Subcutaneous abdominal adipose tissue (tissue), 5 donors: ENCODE data around the gene MMP17.

Experiments used
- H3K27ac ChIP-seq: one replicate; pipeline ENCODE4 v1.7.0; 2013; ENCODE audit warnings: low read depth, mild to moderate bottlenecking, inconsistent platforms, low read length, moderate library complexity
- H3K27me3 ChIP-seq, 5 donors: one replicate each; pipeline ENCODE4 v1.7.0; 2013; ENCODE audit warnings: low read length in 5 of 5, inconsistent platforms in 1 of 5; ENCODE audit not compliant: control insufficient read depth in 5 of 5, insufficient read depth in 4 of 5
- H3K36me3 ChIP-seq, 5 donors: one replicate each; pipeline ENCODE4 v1.7.0; 2013; ENCODE audit warnings: low read length in 5 of 5; ENCODE audit not compliant: control insufficient read depth in 5 of 5, insufficient read depth in 5 of 5
- H3K4me1 ChIP-seq, 5 donors: one replicate each; pipeline ENCODE4 v1.7.0; 2013; ENCODE audit warnings: low read length in 5 of 5, mild to moderate bottlenecking in 3 of 5, moderate library complexity in 1 of 5; ENCODE audit not compliant: control insufficient read depth in 5 of 5, insufficient read depth in 5 of 5
- H3K4me3 ChIP-seq, 5 donors: one replicate each; pipeline ENCODE4 v1.7.0; 2013; ENCODE audit warnings: low read length in 5 of 5, low read depth in 1 of 5
- H3K9ac ChIP-seq, 5 donors: one replicate each; pipeline ENCODE4 v1.7.0; 2013; ENCODE audit warnings: low read length in 5 of 5, mild to moderate bottlenecking in 4 of 5, moderate library complexity in 3 of 5
- H3K9me3 ChIP-seq, 5 donors: one replicate each; pipeline ENCODE4 v1.7.0; 2013; ENCODE audit warnings: low read length in 5 of 5; ENCODE audit not compliant: control insufficient read depth in 5 of 5
- donor health status: healthy.
- donor health status: healthy.
- donor health status: healthy.
- donor health status: healthy.
- donor health status: healthy.

Gene MMP17

DNA sequence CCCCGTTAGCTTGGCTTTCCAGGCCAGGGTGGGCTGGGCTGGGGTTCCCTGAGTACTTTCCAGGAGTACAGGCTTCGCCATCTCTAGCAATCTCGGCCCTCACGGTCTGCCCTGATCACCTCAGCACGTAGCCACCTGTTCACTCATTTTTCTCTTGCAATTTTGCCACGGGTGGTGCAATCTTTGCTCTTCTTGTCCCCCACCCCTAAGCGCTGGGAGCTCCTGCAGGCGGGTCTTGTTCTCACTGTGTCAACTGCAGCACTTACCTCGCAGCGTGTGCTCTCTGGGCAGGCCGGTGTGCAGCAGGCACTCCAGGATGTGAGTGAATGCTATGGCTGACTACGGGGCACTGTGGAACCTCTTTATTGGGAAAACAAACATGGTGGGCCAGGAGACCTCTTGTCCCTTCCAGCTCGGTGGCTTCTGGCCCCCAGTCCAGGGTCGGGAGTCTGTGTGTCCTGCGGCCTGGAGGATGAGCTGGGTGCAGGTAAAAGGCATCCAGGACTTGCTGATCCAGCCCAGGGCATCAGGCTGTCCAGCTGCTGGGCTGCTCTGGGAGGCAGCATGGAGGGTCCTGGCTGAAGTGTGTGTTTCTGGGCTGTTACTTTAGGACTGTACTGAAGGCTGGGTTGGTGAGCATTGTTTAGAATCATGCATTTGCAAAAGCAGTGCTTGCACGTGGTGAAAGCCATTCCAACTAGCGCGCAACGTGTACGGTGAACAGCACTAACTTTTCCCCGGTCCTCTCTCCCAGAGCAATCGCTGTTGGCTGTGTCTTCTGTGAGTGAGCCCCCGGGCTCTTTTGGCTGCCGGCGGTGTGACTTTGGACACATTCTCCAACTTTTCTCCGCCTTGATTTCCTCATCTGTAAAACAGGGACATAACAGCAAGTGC lies 64.8 kb downstream of the MMP17 start:
- H3K9me3 ChIP-seq: no peaks in the 10 kb centered on the region
- no peak overlapping the region for H3K4me3 ChIP-seq
- no peaks in the 10 kb centered on the region for H3K27me3 ChIP-seq
- no peak overlapping the region for H3K9ac ChIP-seq
- peaks cover 0 to 31% (median 21%) of the 10 kb centered on the region in 5 donors for H3K4me1 ChIP-seq
- H3K36me3 ChIP-seq: peaks cover 0 to 9% (median 0%) of the 10 kb centered on the region in 5 donors
- H3K27ac ChIP-seq: no peak overlapping the region

DNA sequence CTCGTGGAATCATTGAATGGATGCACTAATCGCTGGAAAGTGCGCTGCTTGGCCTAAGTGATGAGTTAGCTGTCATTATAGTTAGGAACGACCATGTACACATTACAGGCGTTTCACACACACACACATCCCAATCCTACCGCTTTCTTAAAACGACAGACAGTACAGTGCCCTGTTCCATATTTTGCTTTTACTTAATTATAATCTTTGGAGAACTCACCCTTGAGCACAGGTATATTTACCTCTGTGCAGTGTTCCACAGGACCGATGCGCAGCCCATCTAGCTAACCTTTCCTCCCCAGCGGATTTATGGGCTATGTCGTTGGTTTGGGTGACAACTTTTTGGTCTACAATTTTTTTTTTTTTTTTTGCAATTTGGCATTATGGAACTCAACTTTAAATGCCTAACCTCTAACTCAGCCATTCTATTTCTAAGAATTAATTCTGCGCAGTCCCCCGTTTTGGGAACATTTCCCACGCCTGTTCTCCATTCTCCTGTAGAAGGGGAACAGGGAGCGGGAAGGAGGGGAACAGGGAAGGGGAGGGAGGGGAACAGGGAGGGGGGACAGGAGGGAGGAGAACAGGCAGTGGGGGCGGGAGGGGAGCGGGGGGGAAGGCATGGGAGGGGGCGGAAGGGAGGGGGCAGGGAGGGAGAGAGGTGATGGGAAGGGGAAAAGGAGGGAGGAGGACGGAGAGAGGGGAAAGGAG lies 65.6 kb downstream of the MMP17 start:
- H3K27ac ChIP-seq: no peak overlapping the region
- peaks cover 0 to 32% (median 21%) of the 10 kb centered on the region in 5 donors for H3K4me1 ChIP-seq
- no peak overlapping the region for H3K9ac ChIP-seq
- H3K9me3 ChIP-seq: no peaks in the 10 kb centered on the region
- H3K36me3 ChIP-seq: peaks cover 0 to 15% (median 0%) of the 10 kb centered on the region in 5 donors
- no peaks in the 10 kb centered on the region for H3K27me3 ChIP-seq
- H3K4me3 ChIP-seq: peak overlapping the region in 1 of 5 donors; percentile 16

DNA sequence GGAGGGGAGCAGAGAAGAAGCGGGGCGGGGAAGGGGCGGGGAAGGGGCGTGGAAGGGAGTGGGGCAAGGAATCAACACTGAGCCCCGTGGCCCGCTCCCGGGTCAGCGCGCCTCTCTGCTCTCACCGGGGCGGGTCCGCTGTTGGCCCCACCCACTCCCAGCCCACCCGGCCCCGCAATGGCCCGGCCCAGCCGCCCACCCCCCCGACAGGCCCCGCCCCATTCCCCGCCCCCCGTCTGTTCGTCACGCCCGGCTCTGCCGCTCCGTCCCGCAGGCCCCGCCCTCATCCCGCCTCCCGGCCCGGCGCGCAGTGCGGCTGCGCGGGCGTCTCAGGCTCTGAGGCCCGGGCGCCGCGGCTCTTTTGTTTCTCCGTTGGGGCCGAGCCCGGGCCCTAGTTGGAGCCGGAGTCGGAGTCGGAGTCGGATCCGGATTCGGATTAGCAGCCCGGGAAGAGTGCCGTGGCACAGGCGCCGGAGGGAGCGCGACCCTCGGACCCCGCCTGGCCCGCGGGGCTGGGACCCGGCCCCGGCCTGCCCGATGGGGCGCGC lies 66.2 kb downstream of the MMP17 start, which contains the start of gene ULK1:
Gene ULK1 (plus strand): TSS at position 310 of the 548 bp plus-strand sequence. CDS start 380 bp downstream, outside the sequence.
- Histone ChIP-seq H3K9me3 (no peaks in the 10 kb centered on the region), H3K27ac (peak within 1 kb of the TSS; percentile 95), H3K4me1 (peaks cover 0 to 32% (median 21%) of the 10 kb centered on the region in 5 donors)

DNA sequence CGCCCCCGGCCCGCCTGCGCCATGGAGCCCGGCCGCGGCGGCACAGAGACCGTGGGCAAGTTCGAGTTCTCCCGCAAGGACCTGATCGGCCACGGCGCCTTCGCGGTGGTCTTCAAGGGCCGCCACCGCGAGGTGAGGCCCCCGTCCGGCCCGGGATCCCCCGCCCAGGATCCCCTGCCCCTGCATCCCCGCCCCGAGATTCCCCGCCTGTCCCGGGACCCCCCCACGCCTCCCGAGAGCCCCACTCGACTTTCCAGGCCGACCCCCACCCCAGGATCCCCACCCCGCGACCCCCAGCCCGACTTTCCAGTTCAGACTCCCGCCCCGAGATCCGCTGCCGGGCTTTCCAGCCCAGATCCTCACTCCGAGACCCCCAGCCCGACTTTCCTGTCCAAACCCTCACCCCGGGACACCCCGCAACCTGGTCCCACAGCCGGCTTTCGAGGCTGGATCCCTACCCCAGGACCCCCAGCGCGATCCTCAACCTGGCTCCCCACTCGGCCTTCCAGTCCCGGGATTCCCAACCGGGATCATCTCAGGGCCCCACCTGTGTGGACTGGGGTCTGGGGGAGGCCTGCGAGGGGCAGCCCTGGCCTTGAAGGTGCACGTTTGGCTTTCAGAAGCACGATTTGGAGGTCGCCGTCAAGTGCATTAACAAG lies 66.9 kb downstream of the MMP17 start:
- no peaks in the 10 kb centered on the region for H3K27me3 ChIP-seq
- peak overlapping the region; percentile 22 to 73 (median 70) for H3K4me3 ChIP-seq
- H3K9me3 ChIP-seq: no peaks in the 10 kb centered on the region
- H3K9ac ChIP-seq: peak overlapping the region in 4 of 5 donors; percentile 81 to 86 (median 82)
- peaks cover 0 to 15% (median 2%) of the 10 kb centered on the region in 5 donors for H3K36me3 ChIP-seq
- H3K27ac ChIP-seq: peak overlapping the region; percentile 95
- H3K4me1 ChIP-seq: peaks cover 0 to 32% (median 21%) of the 10 kb centered on the region in 5 donors

More for the DNA sequence above, 66.2 kb downstream of the MMP17 start, which contains the start of gene ULK1:
- Histone ChIP-seq H3K27me3 (no peaks in the 10 kb centered on the region), H3K9ac (peak within 1 kb of the TSS in 4 of 5 donors; percentile 81 to 86 (median 82)), H3K4me3 (peak within 1 kb of the TSS; percentile 22 to 73 (median 70)), H3K36me3 (peaks cover 0 to 15% (median under 1%) of the 10 kb centered on the region in 5 donors)

DNA sequence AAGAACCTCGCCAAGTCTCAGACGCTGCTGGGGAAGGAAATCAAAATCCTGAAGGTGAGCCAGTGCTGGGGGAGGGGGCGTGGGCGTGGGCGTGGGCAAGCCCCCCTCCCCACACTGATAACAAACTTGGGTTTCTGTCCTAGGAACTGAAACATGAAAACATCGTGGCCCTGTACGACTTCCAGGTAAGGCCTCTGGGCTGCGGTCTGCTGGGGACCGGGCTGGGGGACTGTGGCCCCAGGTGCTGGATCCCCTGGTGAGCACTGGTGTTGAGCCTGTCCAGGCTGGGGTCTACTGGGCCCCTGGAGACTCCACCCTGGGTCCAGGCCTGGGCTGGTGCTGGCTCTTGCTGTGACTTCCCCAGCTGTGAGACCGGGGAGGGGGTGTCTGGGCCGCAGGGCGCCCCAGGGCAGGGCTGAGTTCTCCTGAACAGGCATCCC lies 67.5 kb downstream of the MMP17 start:
- H3K4me3 ChIP-seq: peak overlapping the region; percentile 22 to 73 (median 70)
- peaks cover 0 to 32% (median 24%) of the 10 kb centered on the region in 5 donors for H3K4me1 ChIP-seq
- peaks cover 0 to 19% (median 2%) of the 10 kb centered on the region in 5 donors for H3K36me3 ChIP-seq
- peak overlapping the region; percentile 48 to 86 (median 82) for H3K9ac ChIP-seq
- peak overlapping the region; percentile 95 for H3K27ac ChIP-seq
- no peaks in the 10 kb centered on the region for H3K27me3 ChIP-seq
- H3K9me3 ChIP-seq: no peaks in the 10 kb centered on the region

DNA sequence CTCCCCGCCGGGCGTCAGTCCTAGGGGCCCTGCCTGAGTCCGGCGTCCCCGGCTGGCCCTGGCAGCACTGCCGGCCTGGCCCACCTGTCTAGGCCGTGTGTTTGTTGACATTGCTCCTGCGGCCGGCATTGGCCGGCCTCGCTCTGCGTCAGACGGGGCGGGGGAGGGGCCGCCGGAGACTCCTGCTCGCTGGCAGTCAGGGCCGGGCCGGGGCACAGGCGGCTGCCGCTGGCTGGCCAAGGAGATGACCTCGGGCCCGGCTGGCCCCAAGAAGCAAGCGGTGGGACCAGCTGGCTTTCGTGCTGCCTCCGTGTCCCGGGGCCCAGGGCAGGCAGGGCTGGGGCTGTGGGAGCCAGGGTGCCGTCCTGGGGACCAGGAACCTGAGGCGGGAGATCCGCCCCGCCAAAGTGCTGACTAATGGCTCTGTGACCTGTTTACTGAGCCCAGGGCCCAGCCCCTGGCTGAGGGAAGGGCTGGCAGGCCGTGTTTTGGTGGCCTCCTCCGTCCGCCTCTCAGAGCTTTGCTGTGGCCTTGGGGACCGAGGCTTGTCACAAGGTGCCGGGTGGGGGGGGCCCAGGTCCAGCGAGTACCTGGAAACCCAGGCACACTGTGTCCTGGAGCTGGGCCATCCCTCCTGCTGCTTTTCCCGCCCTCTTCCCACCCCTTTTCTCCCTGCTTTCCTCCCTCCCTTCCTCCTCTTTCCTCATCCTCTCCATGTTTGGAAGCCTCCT lies 68.1 kb downstream of the MMP17 start:
- Histone ChIP-seq H3K4me3 (peak overlapping the region; percentile 51 to 73 (median 70)), H3K4me1 (peaks cover 0 to 34% (median 26%) of the 10 kb centered on the region in 5 donors), H3K9ac (peak overlapping the region; percentile 48 to 86 (median 82)), H3K27ac (peak overlapping the region; percentile 95), H3K27me3 (no peaks in the 10 kb centered on the region), H3K9me3 (no peaks in the 10 kb centered on the region), H3K36me3 (peaks cover 0 to 20% (median 2%) of the 10 kb centered on the region in 5 donors)

DNA sequence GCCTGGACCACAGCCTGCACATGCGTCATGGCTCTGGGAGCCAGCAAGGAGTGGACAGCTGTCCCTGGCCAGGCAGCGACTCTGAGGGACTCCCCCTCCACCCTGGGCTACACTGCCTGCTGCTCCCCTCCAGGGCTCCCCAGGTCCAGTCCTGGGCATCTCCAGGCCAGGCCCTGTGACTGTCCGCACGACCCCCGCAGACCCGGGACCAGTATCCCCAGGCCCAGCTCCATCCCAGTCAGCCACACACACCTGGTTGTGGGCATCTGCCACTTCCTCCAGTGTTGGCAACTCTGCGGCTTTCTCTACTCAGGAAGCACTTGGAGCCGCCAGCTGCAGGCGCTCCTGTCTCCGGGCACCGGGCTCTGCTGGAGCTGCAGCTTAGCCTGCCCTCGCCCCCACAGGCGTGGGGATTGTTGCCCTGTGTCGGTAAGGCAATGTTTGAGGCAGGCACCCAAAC lies 68.6 kb downstream of the MMP17 start:
- Histone ChIP-seq H3K4me3 (peak overlapping the region; percentile 51 to 73 (median 70)), H3K4me1 (peaks cover 3 to 39% (median 32%) of the 10 kb centered on the region in 5 donors), H3K27ac (peak overlapping the region; percentile 95), H3K9ac (peak overlapping the region in 2 of 5 donors; percentile 81 to 83), H3K9me3 (no peaks in the 10 kb centered on the region), H3K27me3 (no peaks in the 10 kb centered on the region), H3K36me3 (peaks cover 0 to 20% (median 2%) of the 10 kb centered on the region in 5 donors)

DNA sequence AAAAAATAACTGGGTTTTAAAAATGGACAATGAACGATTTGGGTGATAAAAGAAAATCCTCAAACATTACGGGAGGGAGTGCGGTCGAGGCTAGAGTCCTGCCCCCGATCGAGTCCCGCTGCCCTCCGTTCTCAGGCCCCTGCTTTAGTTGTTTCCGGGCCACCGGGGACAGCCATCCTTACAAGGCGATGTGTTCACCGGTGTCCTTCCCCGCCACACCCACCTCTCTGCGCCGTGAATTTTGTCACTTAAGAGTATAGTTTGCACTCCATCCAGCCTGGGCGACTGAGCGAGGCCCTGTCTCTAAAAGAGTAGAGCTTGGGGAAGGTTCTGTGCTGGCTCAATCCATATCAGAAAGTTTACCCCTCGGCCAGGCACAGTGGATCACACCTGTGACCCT lies 69.1 kb downstream of the MMP17 start:
- Histone ChIP-seq H3K27me3 (no peaks in the 10 kb centered on the region), H3K9me3 (no peaks in the 10 kb centered on the region), H3K27ac (peak overlapping the region; percentile 95), H3K4me1 (peaks cover 3 to 43% (median 36%) of the 10 kb centered on the region in 5 donors), H3K4me3 (no peak overlapping the region), H3K9ac (no peak overlapping the region), H3K36me3 (peaks cover 0 to 20% (median 2%) of the 10 kb centered on the region in 5 donors)
